K562 (cell line): Measurements from ENCODE around the gene RABGAP1L. TPM values are rescaled to one million over a fixed set of nuclear protein-coding genes. Genes with fewer than 3 reads are reported as not detected.

Experiments used
- ATF7 ChIP-seq: fragments of 450-650 bp; IDR thresholded peaks from 2 replicates; pipeline ENCODE4 v1.7.1; 2014; ENCODE audit warnings: mild to moderate bottlenecking, moderate library complexity
- C11orf30 ChIP-seq: fragments of 450-650 bp; IDR thresholded peaks from 2 replicates; pipeline ENCODE4 v1.6.1; 2016; ENCODE audit warnings: low read depth, mild to moderate bottlenecking
- FOXM1 ChIP-seq, 2 experiments: fragments of 450-650 bp in 1 of 2; sonication (generic) in 1 of 2; formaldehyde crosslinking in 1 of 2; IDR thresholded peaks; 2 replicates each; pipeline versions ENCODE4 v1.6.1 to v1.9.0; 2017 to 2022; ENCODE audit warnings: low read depth in 2 of 2, mild to moderate bottlenecking in 2 of 2, missing genetic modification reagents in 1 of 2, moderate library complexity in 1 of 2
- LARP7 ChIP-seq: fragments of 450-650 bp; IDR thresholded peaks from 2 replicates; pipeline ENCODE4 v1.6.1; 2016
- SUPT5H ChIP-seq: fragments of 450-650 bp; IDR thresholded peaks from 2 replicates; pipeline ENCODE4 v1.6.1; 2016
- ZNF408 ChIP-seq: fragments of 250-450 bp; sonication (Bioruptor Pico); IDR thresholded peaks from 2 replicates; pipeline ENCODE4 v1.4.0; 2020; ENCODE audit warnings: low read depth, mild to moderate bottlenecking, moderate library complexity
- polyA plus RNA-seq, 8 experiments: library from polyadenylated mRNA; depleted of rRNA in 4 of 8; stranded (reverse) in 5 of 8; unstranded in 3 of 8; fragments of >200 nt; fragmentation: Nextera tagmentation in 2 of 8; fragmentation: Illumina TruSeq in 1 of 8; extraction: Ambion mirVana in 2 of 8; extraction: Trizol in 1 of 8; gene quantifications; 2 replicates each; pipeline versions ENCODE4 v1.2.1 to v1.2.3, GENCODE V29; 2011 to 2014; ENCODE audit warnings: inconsistent platforms in 1 of 8, missing spikeins in 1 of 8
- total RNA-seq, 7 experiments: library from RNA; depleted of rRNA in 6 of 7; stranded (reverse); fragments of >200 nt in 6 of 7; fragmentation: Illumina TruSeq in 2 of 7; extraction: Trizol in 2 of 7; gene quantifications; 2 replicates each; pipeline versions ENCODE4 v1.2.1 to v1.2.3, GENCODE V29; 2011 to 2021; ENCODE audit warnings: low replicate concordance in 1 of 7
- TF ChIP-seq, protein P1 (sequence below): fragments of 450-650 bp; IDR thresholded peaks from 2 replicates; pipeline ENCODE4 v1.6.1; 2014; ENCODE audit warnings: low read depth, mild to moderate bottlenecking, moderate library complexity, borderline replicate concordance
- TF ChIP-seq, protein P2 (sequence below): fragments of 450-650 bp; IDR thresholded peaks from 2 replicates; pipeline ENCODE4 v1.6.1; 2016; ENCODE audit warnings: low read depth

RABGAP1L gene
- total and polyA plus RNA-seq, 9 of the 15 experiments (the other 6 are each of a cell fraction or from before 2014, with no cell fraction given) = 16.5 to 44.9 (median 26.7) TPM

DNA sequence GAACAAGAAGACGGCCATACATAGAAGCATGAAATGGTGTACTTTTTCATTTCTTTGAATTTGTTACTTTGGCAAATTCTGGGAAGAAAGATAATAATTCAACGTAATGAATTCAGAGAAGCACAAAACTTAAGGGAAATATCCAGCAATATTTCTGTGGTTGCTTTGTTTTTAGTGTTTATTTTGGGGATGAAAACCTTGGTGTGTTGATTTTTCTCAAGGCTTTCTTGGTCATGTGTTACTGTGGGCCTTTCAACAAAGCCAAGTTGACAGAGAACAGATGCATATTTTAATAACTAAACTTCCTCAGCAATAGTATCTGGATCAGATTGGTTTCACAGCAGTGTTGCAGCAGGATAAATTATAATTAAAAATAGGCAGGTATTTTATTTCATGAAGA lies 561.9 kb downstream of the RABGAP1L start (continued):
- TF ChIP-seq, protein P1, sequence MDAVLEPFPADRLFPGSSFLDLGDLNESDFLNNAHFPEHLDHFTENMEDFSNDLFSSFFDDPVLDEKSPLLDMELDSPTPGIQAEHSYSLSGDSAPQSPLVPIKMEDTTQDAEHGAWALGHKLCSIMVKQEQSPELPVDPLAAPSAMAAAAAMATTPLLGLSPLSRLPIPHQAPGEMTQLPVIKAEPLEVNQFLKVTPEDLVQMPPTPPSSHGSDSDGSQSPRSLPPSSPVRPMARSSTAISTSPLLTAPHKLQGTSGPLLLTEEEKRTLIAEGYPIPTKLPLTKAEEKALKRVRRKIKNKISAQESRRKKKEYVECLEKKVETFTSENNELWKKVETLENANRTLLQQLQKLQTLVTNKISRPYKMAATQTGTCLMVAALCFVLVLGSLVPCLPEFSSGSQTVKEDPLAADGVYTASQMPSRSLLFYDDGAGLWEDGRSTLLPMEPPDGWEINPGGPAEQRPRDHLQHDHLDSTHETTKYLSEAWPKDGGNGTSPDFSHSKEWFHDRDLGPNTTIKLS = no peak
- TF ChIP-seq FOXM1 (IDR thresholded peaks at IDR 0.05; ENCODE audit: low read depth) = no peak
- no peak for TF ChIP-seq FOXM1 (CRISPR knock-in tag; IDR thresholded peaks at IDR 0.05; ENCODE audit: low read depth)
- TF ChIP-seq ZNF408 = no peak
- TF ChIP-seq LARP7 = no peak
- no peak for TF ChIP-seq ATF7
- TF ChIP-seq SUPT5H = no peak
- TF ChIP-seq C11orf30 = no peak
- TF ChIP-seq, protein P2, sequence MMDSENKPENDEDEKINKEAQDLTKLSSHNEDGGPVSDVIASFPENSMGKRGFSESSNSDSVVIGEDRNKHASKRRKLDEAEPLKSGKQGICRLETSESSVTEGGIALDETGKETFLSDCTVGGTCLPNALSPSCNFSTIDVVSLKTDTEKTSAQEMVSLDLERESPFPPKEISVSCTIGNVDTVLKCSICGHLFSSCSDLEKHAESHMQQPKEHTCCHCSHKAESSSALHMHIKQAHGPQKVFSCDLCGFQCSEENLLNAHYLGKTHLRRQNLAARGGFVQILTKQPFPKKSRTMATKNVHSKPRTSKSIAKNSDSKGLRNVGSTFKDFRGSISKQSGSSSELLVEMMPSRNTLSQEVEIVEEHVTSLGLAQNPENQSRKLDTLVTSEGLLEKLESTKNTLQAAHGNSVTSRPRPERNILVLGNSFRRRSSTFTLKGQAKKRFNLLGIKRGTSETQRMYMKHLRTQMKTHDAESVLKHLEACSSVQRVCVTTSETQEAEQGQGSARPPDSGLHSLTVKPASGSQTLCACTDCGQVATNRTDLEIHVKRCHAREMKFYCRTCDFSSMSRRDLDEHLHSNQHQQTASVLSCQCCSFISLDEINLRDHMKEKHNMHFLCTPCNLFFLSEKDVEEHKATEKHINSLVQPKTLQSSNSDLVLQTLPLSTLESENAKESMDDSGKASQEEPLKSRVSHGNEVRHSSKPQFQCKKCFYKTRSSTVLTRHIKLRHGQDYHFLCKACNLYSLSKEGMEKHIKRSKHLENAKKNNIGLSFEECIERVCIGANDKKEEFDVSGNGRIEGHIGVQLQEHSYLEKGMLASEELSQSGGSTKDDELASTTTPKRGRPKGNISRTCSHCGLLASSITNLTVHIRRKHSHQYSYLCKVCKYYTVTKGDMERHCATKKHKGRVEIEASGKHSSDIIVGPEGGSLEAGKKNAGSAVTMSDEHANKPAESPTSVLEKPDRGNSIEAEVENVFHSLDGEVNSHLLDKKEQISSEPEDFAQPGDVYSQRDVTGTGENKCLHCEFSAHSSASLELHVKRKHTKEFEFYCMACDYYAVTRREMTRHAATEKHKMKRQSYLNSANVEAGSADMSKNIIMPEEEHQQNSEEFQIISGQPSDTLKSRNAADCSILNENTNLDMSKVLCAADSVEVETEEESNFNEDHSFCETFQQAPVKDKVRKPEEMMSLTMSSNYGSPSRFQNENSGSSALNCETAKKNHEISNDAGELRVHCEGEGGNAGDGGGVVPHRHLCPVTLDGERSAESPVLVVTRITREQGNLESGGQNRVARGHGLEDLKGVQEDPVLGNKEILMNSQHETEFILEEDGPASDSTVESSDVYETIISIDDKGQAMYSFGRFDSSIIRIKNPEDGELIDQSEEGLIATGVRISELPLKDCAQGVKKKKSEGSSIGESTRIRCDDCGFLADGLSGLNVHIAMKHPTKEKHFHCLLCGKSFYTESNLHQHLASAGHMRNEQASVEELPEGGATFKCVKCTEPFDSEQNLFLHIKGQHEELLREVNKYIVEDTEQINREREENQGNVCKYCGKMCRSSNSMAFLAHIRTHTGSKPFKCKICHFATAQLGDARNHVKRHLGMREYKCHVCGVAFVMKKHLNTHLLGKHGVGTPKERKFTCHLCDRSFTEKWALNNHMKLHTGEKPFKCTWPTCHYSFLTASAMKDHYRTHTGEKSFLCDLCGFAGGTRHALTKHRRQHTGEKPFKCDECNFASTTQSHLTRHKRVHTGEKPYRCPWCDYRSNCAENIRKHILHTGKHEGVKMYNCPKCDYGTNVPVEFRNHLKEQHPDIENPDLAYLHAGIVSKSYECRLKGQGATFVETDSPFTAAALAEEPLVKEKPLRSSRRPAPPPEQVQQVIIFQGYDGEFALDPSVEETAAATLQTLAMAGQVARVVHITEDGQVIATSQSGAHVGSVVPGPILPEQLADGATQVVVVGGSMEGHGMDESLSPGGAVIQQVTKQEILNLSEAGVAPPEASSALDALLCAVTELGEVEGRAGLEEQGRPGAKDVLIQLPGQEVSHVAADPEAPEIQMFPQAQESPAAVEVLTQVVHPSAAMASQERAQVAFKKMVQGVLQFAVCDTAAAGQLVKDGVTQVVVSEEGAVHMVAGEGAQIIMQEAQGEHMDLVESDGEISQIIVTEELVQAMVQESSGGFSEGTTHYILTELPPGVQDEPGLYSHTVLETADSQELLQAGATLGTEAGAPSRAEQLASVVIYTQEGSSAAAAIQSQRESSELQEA = no peak
